Measurements from ENCODE around the gene UBE2QL1.

The UBE2QL1 gene

GRCh38 chr5:6455571-6456200 lies 7.0 kb downstream of the UBE2QL1 start:
- no peak for DNase-seq

GRCh38 chr5:6456766-6457370 lies 8.2 kb downstream of the UBE2QL1 start:
- no peak for DNase-seq

GRCh38 chr5:6457592-6457991 lies 8.9 kb downstream of the UBE2QL1 start:
- DNase-seq, result no peak

GRCh38 chr5:6458833-6459232 lies 10.2 kb downstream of the UBE2QL1 start:
- no peak for DNase-seq

GRCh38 chr5:6459896-6460295 lies 11.2 kb downstream of the UBE2QL1 start:
- no peak for DNase-seq

- no peak for DNase-seq
Measured at GRCh38 chr5:6461006-6461405, 12.3 kb downstream of the UBE2QL1 start.

- DNase-seq, result no peak
Measured at GRCh38 chr5:6461793-6462650, 13.4 kb downstream of the UBE2QL1 start.

GRCh38 chr5:6462671-6463070 lies 14.0 kb downstream of the UBE2QL1 start:
- DNase-seq, result no peak

- DNase-seq, result no peak
Measured at GRCh38 chr5:6464441-6464840, 15.8 kb downstream of the UBE2QL1 start.

- no peak for DNase-seq
Measured at GRCh38 chr5:6465831-6466790, 17.5 kb downstream of the UBE2QL1 start.

- no peak for DNase-seq
Measured at GRCh38 chr5:6466975-6467567, 18.4 kb downstream of the UBE2QL1 start.

GRCh38 chr5:6467591-6467990 lies 18.9 kb downstream of the UBE2QL1 start:
- DNase-seq, result no peak

- no peak for DNase-seq
Measured at GRCh38 chr5:6468104-6468503, 19.4 kb downstream of the UBE2QL1 start.

GRCh38 chr5:6468870-6469269 lies 20.2 kb downstream of the UBE2QL1 start:
- no peak for DNase-seq

GRCh38 chr5:6469836-6470235 lies 21.2 kb downstream of the UBE2QL1 start:
- DNase-seq, result no peak

- no peak for DNase-seq
Measured at GRCh38 chr5:6470672-6471071, 22.0 kb downstream of the UBE2QL1 start.

GRCh38 chr5:6471252-6471651 lies 22.6 kb downstream of the UBE2QL1 start:
- DNase-seq, result no peak

- DNase-seq, result no peak
Measured at GRCh38 chr5:6472792-6473191, 24.1 kb downstream of the UBE2QL1 start.

- DNase-seq, result no peak
Measured at GRCh38 chr5:6473284-6473683, 24.6 kb downstream of the UBE2QL1 start.

GRCh38 chr5:6475626-6476312 lies 27.1 kb downstream of the UBE2QL1 start:
- no peak for DNase-seq

- DNase-seq, result no peak
Measured at GRCh38 chr5:6476313-6476661, 27.6 kb downstream of the UBE2QL1 start.

- DNase-seq, result no peak
Measured at GRCh38 chr5:6478793-6479192, 30.1 kb downstream of the UBE2QL1 start.
